Activated T-cell treated with anti-CD3 and anti-CD28 coated beads, Interleukin-2, amount 50 U/mL, for 1 hour (primary cell): ENCODE results near the gene HABP2.

Experiments used
- DNase-seq: peaks from one replicate; pipeline ENCODE4 v3.0.0-alpha.2; 2020

HABP2 gene

DNA sequence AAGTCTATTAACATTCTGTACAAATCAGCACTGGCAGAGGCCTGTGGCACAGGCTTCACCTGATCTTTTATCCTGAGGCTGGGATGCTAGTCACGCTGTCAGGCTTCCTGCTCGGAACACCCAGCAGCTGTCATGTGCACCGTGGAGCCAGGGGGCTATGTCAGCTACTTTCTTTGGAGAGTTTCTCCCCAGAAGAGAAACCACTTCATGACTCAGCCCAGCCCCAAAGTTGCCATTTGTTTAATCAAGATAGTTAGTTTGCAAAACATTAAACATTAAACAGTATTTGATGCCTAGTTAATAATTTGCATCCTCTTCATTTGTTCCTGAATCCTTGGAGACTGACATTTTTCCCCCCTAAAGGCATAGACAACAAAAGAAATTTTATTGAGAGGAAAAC is at the start of gene HABP2:
TSS of gene HABP2 (plus strand) at position 353 of the 400 bp plus-strand sequence. CDS start 69 bp downstream, outside the sequence.
- no peak for DNase-seq

DNA sequence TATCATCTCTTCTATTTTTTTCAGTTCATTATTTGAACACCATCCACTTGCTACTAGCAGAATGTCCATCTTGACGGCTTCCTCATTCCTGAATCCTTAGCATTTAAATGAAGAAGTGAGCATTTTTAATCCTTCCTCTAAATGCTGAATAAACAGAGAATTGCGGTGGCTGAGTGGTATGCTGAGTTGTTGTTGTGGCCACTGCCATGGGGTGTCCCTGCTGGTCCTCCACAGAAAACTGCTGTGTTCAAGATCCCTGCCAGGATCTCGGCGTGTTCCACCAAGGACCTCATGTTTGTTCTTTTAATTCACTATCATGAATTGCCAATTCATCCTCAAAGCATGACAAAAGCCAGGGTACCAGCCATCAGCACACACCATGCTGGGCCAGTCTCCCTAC is 48.9 kb upstream of the HABP2 start:
- DNase-seq, result no peak

DNA sequence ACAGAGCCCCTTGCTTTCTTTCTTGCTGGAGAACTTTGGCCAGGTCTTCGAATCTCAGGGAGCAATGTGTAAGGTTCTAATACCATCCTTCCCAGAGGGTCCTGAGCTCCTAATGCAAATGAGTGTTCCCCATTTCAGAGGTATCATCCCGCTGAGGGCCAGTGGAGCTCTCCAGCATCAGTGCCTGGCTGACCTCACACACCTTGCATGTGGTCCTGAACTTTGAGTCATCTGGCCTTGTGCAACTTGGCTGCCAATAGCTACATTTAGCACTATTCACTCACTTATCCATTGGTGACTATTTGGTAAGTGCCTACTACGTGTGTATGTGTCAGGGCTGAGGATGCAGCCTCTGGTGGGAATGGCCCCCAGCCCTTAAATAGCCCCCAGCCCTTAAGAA is 48.4 kb upstream of the HABP2 start:
- DNase-seq, result no peak

DNA sequence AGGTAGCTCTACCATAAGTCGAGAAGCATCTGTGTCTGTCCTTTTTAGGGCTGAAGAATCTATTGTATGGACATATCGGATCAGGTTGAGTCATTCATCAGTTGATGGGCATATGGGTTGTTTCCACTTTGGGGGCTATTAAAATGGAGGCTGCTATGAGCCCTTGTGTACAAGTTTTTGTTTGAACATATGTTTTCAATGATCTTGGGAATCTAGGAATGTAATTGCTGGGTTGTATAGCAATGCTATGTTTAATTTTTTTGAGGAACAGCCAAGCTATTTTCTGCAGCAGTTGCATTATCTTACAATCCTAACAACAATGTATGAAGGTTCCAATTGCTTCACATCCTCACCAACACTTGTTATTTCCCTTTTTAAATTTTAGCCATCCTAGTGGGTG is 46.4 kb upstream of the HABP2 start:
- no peak for DNase-seq

DNA sequence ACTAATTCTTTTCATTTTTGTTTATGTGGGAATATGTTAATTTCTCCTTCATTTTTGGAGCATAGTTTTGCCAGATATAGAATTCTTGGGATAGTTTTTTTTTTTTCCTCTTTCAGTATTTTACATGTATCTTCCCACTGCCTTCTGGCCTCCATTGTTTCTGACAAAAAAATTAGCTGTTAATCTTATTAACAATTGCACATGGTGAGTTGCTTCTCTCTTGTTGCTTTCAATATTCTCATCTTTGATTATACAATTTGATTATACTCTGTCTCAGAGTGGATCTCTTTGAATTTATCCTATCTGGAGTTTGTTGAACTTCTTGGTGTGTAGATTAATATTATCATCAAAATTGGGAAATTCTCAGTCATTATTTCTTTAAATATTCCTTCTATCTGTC is 41.4 kb upstream of the HABP2 start:
- no peak for DNase-seq

GRCh38 chr10:113515161-113515560 is 37.7 kb upstream of the HABP2 start:
- no peak for DNase-seq

DNA sequence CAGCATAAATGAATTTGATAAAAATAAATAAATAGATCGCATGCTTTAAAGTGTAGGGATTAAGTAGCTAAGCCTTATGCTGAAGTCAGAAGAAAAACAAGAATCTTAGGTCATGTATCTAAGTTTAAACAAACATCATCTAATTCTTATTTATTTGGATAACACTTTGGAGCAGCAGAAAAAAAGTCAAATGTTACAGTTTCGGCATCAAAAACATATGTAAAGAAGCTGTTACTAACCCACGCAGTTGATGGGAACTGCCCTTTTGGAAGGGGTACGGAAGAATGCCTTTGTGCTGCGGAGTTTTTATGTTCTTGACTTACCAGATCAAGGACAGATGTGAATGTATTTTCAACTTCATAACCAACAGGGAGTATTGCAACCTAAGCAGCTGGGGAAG is 37.3 kb upstream of the HABP2 start:
- no peak for DNase-seq

GRCh38 chr10:113516061-113516460 is 36.8 kb upstream of the HABP2 start:
- DNase-seq, result no peak

DNA sequence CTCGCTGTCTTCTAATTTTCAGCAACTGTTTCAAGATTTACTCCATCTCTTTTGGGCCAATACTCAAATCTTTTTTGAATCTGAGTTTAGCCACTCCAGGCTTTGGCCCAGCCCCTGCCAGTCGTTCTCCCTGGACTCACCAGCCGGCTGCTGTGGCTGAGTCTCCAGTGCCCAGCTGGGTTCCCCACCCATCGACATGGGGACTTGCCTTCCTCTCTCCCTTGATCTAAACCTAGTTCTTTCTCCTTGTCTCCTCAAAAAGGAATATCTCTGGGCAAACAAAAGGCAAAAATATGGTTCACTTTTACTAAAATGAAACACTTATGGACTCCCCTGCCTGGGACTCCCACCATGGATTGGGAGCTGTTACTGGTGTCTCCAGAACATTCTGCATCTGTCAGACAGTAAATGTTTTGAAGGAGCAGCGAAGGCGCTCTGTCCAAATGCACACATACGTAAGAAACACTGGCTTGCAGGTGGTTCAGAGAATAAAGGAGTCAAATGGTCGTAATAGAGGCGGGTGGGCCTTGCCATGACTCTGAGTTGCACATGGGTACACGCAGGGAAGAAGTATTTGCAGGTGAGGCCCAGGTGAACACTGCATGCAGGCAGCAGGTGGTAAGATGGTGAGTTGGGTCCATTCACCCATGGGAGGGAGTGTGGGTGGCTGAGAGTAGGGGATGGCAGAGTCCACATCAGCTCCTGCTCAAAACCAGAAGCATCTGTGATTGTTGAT is 35.5 kb upstream of the HABP2 start:
- DNase-seq, result no peak

- no peak for DNase-seq
Observed at GRCh38 chr10:113517901-113518260, 35.0 kb upstream of the HABP2 start.

- no peak for DNase-seq
Observed at GRCh38 chr10:113518415-113518814, 34.4 kb upstream of the HABP2 start.

- DNase-seq, result no peak
Observed at GRCh38 chr10:113518816-113519591, 33.8 kb upstream of the HABP2 start.

- DNase-seq, result no peak
Observed at GRCh38 chr10:113519681-113520115, 33.2 kb upstream of the HABP2 start.

DNA sequence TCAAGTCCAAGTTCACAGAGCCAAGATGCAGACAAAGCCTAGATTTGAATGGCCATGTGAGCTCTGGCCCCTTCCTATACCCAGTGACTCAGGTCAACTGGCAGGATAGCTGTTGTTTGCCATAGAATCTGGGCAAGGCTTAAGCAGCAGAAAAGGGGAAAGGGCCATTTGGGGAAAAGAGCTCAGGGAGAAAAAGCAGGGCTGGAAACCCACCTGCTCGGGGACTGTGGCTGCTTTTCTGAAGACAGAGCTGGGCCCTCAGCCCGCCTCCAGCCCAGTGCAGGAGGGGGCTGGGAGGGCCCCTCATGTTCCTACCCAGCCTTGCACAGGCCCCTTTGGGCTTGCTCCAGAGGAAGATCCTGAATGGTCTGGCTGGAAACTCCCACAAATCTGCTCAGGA is 32.6 kb upstream of the HABP2 start:
- DNase-seq, result no peak

GRCh38 chr10:113520690-113521474 is 32.0 kb upstream of the HABP2 start:
- DNase-seq, result no peak

- DNase-seq, result no peak
Observed at GRCh38 chr10:113521475-113521795, 31.4 kb upstream of the HABP2 start.

DNA sequence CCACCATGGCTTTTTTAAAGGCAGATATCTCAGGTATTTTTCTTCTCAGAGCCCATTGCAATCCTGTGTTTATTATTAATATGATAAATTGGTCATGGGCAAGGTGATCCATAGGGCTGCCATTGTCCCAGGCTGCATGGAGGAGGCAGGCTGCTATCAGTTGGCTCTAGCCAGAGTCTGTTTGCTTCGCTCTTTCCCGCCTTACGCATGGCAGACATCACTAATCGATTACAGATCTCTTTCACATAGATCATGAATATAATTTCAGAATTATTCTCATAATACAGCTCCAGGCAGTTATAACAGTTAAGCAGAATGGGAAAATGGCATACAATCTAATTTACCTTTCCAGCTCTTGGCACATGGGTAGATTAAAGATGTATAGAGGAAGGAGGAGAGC is 30.4 kb upstream of the HABP2 start:
- DNase-seq, result no peak

- DNase-seq, result no peak
Observed at GRCh38 chr10:113523071-113523470, 29.8 kb upstream of the HABP2 start.

GRCh38 chr10:113523628-113524027 is 29.2 kb upstream of the HABP2 start:
- DNase-seq, result no peak

DNA sequence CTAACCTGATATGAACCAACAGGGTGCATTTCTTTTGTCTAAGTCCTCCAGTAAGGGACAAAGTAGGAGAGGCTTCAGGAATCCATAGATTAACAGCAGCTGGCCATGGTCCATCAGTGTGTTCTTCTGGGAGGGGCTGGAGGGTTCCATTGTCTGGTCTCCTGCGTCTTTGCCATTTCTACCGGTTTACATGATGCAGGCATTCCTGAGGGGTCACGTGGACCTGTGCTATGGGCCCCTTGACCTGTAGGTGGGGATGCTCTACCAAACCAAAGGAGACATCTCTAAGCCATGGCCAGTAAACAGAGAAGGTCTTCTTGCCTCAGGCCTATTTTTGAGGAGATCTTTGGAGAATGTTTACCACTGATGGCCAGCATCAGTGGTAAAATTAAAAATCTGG is 28.7 kb upstream of the HABP2 start:
- DNase-seq, result no peak

GRCh38 chr10:113524539-113525490 is 28.0 kb upstream of the HABP2 start:
- DNase-seq, result no peak

DNA sequence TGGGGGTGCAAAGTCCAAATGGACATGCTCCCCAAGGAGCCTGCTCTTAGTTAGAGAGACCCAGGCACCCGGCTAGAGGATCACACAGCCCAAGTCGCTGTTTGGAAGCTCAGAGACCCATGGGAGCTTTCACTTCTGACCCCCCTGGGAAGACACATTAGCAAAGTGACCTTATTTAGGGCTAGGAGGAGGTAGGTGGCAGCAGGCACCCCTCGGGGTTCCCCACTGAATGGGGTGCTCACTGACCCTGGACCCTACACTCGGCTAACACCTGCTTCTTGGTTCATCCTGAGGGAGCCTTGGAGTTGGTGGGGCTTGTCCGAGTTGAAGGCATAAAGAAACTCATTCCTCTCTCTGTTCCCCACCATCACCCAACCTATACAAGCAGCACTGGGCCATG is 27.1 kb upstream of the HABP2 start:
- no peak for DNase-seq
